ENCODE measurements around the gene EFNB1. TPM values are rescaled to one million over a fixed set of nuclear protein-coding genes. Genes with fewer than 3 reads are reported as not detected.

The EFNB1 gene
- total RNA-seq, 3 donors from 2014 or later (not counting 1 experiment from before 2014, with no cell fraction given): 3.2 to 4.7 (median 3.3) TPM

DNA sequence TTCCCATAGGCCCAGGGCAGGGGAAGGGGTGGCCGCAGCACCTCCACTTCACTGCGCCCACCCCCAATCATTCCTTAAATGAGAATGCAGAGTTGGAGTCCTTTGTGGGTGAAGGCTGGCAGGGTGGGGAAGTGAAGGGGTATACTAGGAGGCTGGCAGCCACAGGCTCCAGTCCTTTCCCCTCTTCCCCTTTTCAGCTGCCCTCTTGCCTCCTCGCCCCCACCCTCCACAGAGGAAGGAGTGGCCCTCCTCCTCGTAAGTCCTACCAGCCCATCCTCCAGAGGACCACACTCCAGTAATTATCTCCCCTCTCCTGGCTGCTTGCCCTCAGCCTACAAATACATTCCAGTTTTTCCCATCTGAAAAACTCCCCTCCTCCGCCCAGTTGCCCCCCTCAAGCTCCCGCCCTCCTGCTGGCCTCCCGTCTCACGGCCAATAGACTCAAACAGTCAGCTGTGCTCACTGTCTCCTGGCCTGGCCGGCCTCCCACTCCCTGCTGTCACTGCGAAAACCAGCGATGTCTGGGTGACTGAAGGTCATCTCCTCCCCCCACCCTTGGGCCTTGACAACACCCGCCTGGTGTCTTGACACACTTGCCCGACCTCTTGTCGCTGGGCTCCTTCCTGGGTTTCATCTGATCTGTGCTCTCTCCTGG, 38.8 kb downstream of the EFNB1 start:
- no peaks in the 10 kb centered on the region for H3K27me3 Mint-ChIP-seq (ENCODE audit: low read depth in 2 of 2)
- WGBS (ENCODE audit: insufficient coverage): 81% methylated on average over 13 of the region's 14 CpGs
- H3K4me3 Mint-ChIP-seq: no peak overlapping the region
- Histone ChIP-seq H3K27ac (ENCODE audit: low read length) (no peak overlapping the region), H3K36me3 (ENCODE audit: control insufficient read depth, insufficient read depth, low read length) (no peaks in the 10 kb centered on the region), H3K27me3 (ENCODE audit: control insufficient read depth, insufficient read depth, low read length) (no peaks in the 10 kb centered on the region), H3K4me1 (ENCODE audit: control insufficient read depth, insufficient read depth, low read length) (peaks cover 19% of the 10 kb centered on the region), H3K4me3 (ENCODE audit: low read length) (no peak overlapping the region), H3K9me3 (ENCODE audit: control insufficient read depth, insufficient read depth, low read length) (no peaks in the 10 kb centered on the region)
- DNase-seq (no peak), ATAC-seq (no peak)
- H3K27ac Mint-ChIP-seq: no peak overlapping the region
- H3K36me3 Mint-ChIP-seq: no peaks in the 10 kb centered on the region
- peaks cover 12 to 19% of the 10 kb centered on the region in 2 donors for H3K4me1 Mint-ChIP-seq
- H3K9me3 Mint-ChIP-seq: no peaks in the 10 kb centered on the region
- intact Hi-C loops (cut with micrococcal nuclease): no loop called here
- TF ChIP-seq, protein P1, sequence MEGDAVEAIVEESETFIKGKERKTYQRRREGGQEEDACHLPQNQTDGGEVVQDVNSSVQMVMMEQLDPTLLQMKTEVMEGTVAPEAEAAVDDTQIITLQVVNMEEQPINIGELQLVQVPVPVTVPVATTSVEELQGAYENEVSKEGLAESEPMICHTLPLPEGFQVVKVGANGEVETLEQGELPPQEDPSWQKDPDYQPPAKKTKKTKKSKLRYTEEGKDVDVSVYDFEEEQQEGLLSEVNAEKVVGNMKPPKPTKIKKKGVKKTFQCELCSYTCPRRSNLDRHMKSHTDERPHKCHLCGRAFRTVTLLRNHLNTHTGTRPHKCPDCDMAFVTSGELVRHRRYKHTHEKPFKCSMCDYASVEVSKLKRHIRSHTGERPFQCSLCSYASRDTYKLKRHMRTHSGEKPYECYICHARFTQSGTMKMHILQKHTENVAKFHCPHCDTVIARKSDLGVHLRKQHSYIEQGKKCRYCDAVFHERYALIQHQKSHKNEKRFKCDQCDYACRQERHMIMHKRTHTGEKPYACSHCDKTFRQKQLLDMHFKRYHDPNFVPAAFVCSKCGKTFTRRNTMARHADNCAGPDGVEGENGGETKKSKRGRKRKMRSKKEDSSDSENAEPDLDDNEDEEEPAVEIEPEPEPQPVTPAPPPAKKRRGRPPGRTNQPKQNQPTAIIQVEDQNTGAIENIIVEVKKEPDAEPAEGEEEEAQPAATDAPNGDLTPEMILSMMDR (IDR thresholded peaks at IDR 0.05): no peak

DNA sequence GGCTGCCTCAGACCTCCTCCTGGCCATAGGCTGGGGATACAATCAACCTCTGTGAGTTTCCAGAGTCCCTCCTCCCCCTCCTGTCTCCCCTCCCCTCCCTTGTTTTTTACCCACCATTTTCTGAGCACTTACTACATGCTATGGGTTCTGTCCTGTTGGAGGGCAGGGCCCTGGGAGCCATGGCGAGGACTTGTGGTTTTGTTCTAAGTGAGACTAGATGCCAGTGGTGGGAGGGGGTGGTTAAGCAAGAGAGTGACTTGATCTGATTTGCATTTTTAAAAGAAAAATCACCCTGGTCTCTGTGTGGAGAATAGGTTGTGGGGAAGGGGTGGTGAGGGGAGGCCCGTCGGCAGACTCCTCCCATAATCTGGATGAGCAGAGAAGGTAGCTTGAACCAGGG, 39.5 kb downstream of the EFNB1 start:
- Mint-ChIP-seq H3K9me3 (no peaks in the 10 kb centered on the region), H3K4me1 (peaks cover 12 to 19% of the 10 kb centered on the region in 2 donors), H3K36me3 (no peaks in the 10 kb centered on the region), H3K27me3 (ENCODE audit: low read depth in 2 of 2) (peaks cover 0 to 2% of the 10 kb centered on the region in 2 donors), H3K27ac (no peak overlapping the region), H3K4me3 (no peak overlapping the region)
- TF ChIP-seq, protein P1 (IDR thresholded peaks at IDR 0.05): no peak
- intact Hi-C loops (cut with micrococcal nuclease): no loop called here
- Histone ChIP-seq H3K36me3 (ENCODE audit: control insufficient read depth, insufficient read depth, low read length) (no peaks in the 10 kb centered on the region), H3K9me3 (ENCODE audit: control insufficient read depth, insufficient read depth, low read length) (no peaks in the 10 kb centered on the region), H3K27me3 (ENCODE audit: control insufficient read depth, insufficient read depth, low read length) (no peaks in the 10 kb centered on the region), H3K27ac (ENCODE audit: low read length) (no peak overlapping the region), H3K4me1 (ENCODE audit: control insufficient read depth, insufficient read depth, low read length) (peaks cover 19% of the 10 kb centered on the region), H3K4me3 (ENCODE audit: low read length) (no peak overlapping the region)
- WGBS (ENCODE audit: insufficient coverage): 81% methylated on average over 3 of the region's 3 CpGs
- no peak for DNase-seq
- no peak for ATAC-seq

GRCh38 chrX:68868902-68869800, 40.3 kb downstream of the EFNB1 start:
- H3K27me3 Mint-ChIP-seq (ENCODE audit: low read depth in 2 of 2): peaks cover 0 to 2% of the 10 kb centered on the region in 2 donors
- peak overlapping the region in 1 of 2 donors; percentile 54 for H3K27ac Mint-ChIP-seq
- Histone ChIP-seq H3K36me3 (ENCODE audit: control insufficient read depth, insufficient read depth, low read length) (no peaks in the 10 kb centered on the region), H3K27me3 (ENCODE audit: control insufficient read depth, insufficient read depth, low read length) (no peaks in the 10 kb centered on the region), H3K4me1 (ENCODE audit: control insufficient read depth, insufficient read depth, low read length) (peaks cover 19% of the 10 kb centered on the region), H3K9me3 (ENCODE audit: control insufficient read depth, insufficient read depth, low read length) (no peaks in the 10 kb centered on the region), H3K27ac (ENCODE audit: low read length) (no peak overlapping the region), H3K4me3 (ENCODE audit: low read length) (no peak overlapping the region)
- H3K4me3 Mint-ChIP-seq: no peak overlapping the region
- DNase-seq: peak in 1 of 2 donors; percentile 1
- peak in 1 of 3 donors; percentile 29 for ATAC-seq
- WGBS (ENCODE audit: insufficient coverage): 52% methylated on average over 5 of the region's 5 CpGs
- intact Hi-C loops (cut with micrococcal nuclease): no loop called here
- no peaks in the 10 kb centered on the region for H3K9me3 Mint-ChIP-seq
- H3K36me3 Mint-ChIP-seq: no peaks in the 10 kb centered on the region
- H3K4me1 Mint-ChIP-seq: peaks cover 12 to 19% of the 10 kb centered on the region in 2 donors
- TF ChIP-seq, protein P1 (IDR thresholded peaks at IDR 0.05): no peak

Measured in natural killer cell (primary cell).